IMR-90 (cell line): ENCODE data around the gene RBFOX2. TPM values are rescaled to one million over a fixed set of nuclear protein-coding genes. Genes with fewer than 3 reads are reported as not detected.

Experiments used
- ATAC-seq: fragments of 200-7000 bp; cut with Tn5 transposase; 2 replicates; pipeline ENCODE4 v1.9.1; 2020; ENCODE audit warnings: low read depth, mild to moderate bottlenecking, moderate library complexity
- BruUV-seq: library from RNA; stranded (reverse); fragments of 400-500 nt; replicated peaks from 2 replicates; lab custom pipeline; 2021; lab: Mats Ljungman, UMichigan
- CTCF ChIA-PET: fragments of 300-600 bp; formaldehyde crosslinking; extraction: SDS; loops from one replicate; lab custom pipeline; 2021; ENCODE audit warnings: antibody characterized with exemption; lab: Yijun Ruan, JAX
- POLR2A ChIA-PET: fragments of 300-600 bp; sonication (Branson Sonifier 250); formaldehyde crosslinking; loops from one replicate; lab custom pipeline; 2022; ENCODE audit warnings: antibody characterized with exemption; ENCODE audit not compliant: unreplicated experiment; lab: Charles Lee
- DNase-seq: peaks from one replicate; pipeline ENCODE4 v3.0.0; 2013
- H2AFZ ChIP-seq: replicated peaks from 2 replicates; pipeline ENCODE3; 2013; ENCODE audit warnings: low read length, mild to moderate bottlenecking; ENCODE audit not compliant: poor library complexity
- H2AK5ac ChIP-seq: 2 replicates; pipeline ENCODE4 v1.6.1; 2013; ENCODE audit warnings: low read depth, low read length, inconsistent platforms
- H2AK9ac ChIP-seq: replicated peaks from 2 replicates; pipeline ENCODE3; 2013; ENCODE audit warnings: mild to moderate bottlenecking, low read depth, low read length, moderate library complexity; ENCODE audit not compliant: poor library complexity
- H2BK120ac ChIP-seq: 2 replicates; pipeline ENCODE4 v1.6.1; 2013; ENCODE audit warnings: low read depth, low read length, inconsistent platforms
- H2BK15ac ChIP-seq: 3 replicates; pipeline ENCODE4 v1.6.1; 2013; ENCODE audit warnings: low read depth, low read length, inconsistent platforms
- H2BK20ac ChIP-seq: 2 replicates; pipeline ENCODE4 v1.6.1; 2013; ENCODE audit warnings: low read depth, mild to moderate bottlenecking, inconsistent platforms, low read length, moderate library complexity
- H2BK5ac ChIP-seq: 2 replicates; pipeline ENCODE4 v1.6.1; 2013; ENCODE audit warnings: mild to moderate bottlenecking, low read depth, low read length, inconsistent platforms; ENCODE audit not compliant: poor library complexity, severe bottlenecking
- H3K14ac ChIP-seq: replicated peaks from 2 replicates; pipeline ENCODE4 v1.6.1; 2013; ENCODE audit warnings: low read depth, low read length, inconsistent platforms
- H3K18ac ChIP-seq: 2 replicates; pipeline ENCODE4 v1.6.1; 2013; ENCODE audit warnings: low read depth, low read length, control low read depth
- H3K23ac ChIP-seq: 2 replicates; pipeline ENCODE4 v1.6.1; 2013; ENCODE audit warnings: low read depth, low read length, inconsistent platforms
- H3K27ac ChIP-seq: 2 replicates; pipeline ENCODE4 v1.5.1; 2013; ENCODE audit warnings: mild to moderate bottlenecking, control low read depth, low read length; ENCODE audit not compliant: insufficient read depth
- H3K27me3 ChIP-seq: 2 replicates; pipeline ENCODE4 v1.6.1; 2013; ENCODE audit warnings: low read length; ENCODE audit not compliant: control insufficient read depth, insufficient read depth
- H3K36me3 ChIP-seq: 2 replicates; pipeline ENCODE4 v1.6.1; 2013; ENCODE audit warnings: low read length, mixed read lengths; ENCODE audit not compliant: control insufficient read depth, insufficient read depth
- H3K4ac ChIP-seq: 2 replicates; pipeline ENCODE4 v1.6.1; 2013; ENCODE audit warnings: low read depth, low read length, inconsistent platforms
- H3K4me1 ChIP-seq: 2 replicates; pipeline ENCODE4 v1.6.1; 2013; ENCODE audit warnings: low read length, mixed read lengths; ENCODE audit not compliant: control insufficient read depth, insufficient read depth
- H3K4me2 ChIP-seq: 2 replicates; pipeline ENCODE4 v1.6.1; 2013; ENCODE audit warnings: low read depth, mild to moderate bottlenecking, control low read depth, low read length, moderate library complexity
- H3K4me3 ChIP-seq: 2 replicates; pipeline ENCODE4 v1.5.1; 2013; ENCODE audit warnings: low read depth, mild to moderate bottlenecking, control low read depth, low read length, moderate library complexity; ENCODE audit not compliant: insufficient read depth
- H3K56ac ChIP-seq: 2 replicates; pipeline ENCODE4 v1.6.1; 2013; ENCODE audit warnings: low read length, inconsistent platforms; ENCODE audit not compliant: insufficient read depth; ENCODE audit errors: extremely low read depth
- H3K79me1 ChIP-seq, 2 experiments: 2 replicates each; pipeline ENCODE4 v1.6.1; 2013; ENCODE audit warnings: low read length in 2 of 2, inconsistent platforms in 1 of 2, low read depth in 1 of 2
- H3K9ac ChIP-seq: 2 replicates; pipeline ENCODE4 v1.6.1; 2013; ENCODE audit warnings: low read depth, low read length, control low read depth
- H3K9me1 ChIP-seq: 2 replicates; pipeline ENCODE4 v1.6.1; 2013; ENCODE audit warnings: low read length, inconsistent platforms; ENCODE audit not compliant: insufficient read depth
- H3K9me3 ChIP-seq: 2 replicates; pipeline ENCODE4 v1.6.1; 2013; ENCODE audit warnings: low read length; ENCODE audit not compliant: control insufficient read depth, insufficient read depth
- H4K20me1 ChIP-seq: 2 replicates; pipeline ENCODE4 v1.6.1; 2013; ENCODE audit warnings: low read length, inconsistent platforms; ENCODE audit not compliant: insufficient read depth
- H4K5ac ChIP-seq: 2 replicates; pipeline ENCODE4 v1.6.1; 2013; ENCODE audit warnings: mild to moderate bottlenecking, low read depth, low read length, control low read depth
- H4K8ac ChIP-seq, 2 experiments: 2 replicates each; pipeline ENCODE4 v1.6.1; 2013; ENCODE audit warnings: low read depth in 2 of 2, low read length in 2 of 2, control low read depth in 1 of 2, inconsistent platforms in 1 of 2
- H4K91ac ChIP-seq: 2 replicates; pipeline ENCODE4 v1.6.1; 2013; ENCODE audit warnings: low read depth, low read length, inconsistent platforms; ENCODE audit not compliant: insufficient read depth
- BHLHE40 ChIP-seq: fragments of 150-350 bp; IDR thresholded peaks from 2 replicates; pipeline ENCODE4 v1.6.1; 2016; ENCODE audit warnings: mild to moderate bottlenecking, low read depth, low read length
- CHD1 ChIP-seq: IDR thresholded peaks from 2 replicates; pipeline ENCODE4 v1.6.1; 2012; ENCODE audit warnings: low read depth, low read length, improper control_type of control experiment
- FOS ChIP-seq: fragments of 150-350 bp; IDR thresholded peaks from 2 replicates; pipeline ENCODE4 v1.6.1; 2016; ENCODE audit warnings: low read depth, low read length
- MAFK ChIP-seq: IDR thresholded peaks from 2 replicates; pipeline ENCODE4 v1.6.1; 2012; ENCODE audit warnings: low read depth, low read length, improper control_type of control experiment
- RAD21 ChIP-seq: IDR thresholded peaks from 2 replicates; pipeline ENCODE4 v1.6.1; 2012; ENCODE audit warnings: low read length, improper control_type of control experiment
- RCOR1 ChIP-seq: IDR thresholded peaks from 2 replicates; pipeline ENCODE4 v1.6.1; 2012; ENCODE audit warnings: mild to moderate bottlenecking, low read length, improper control_type of control experiment; ENCODE audit not compliant: insufficient replicate concordance
- RFX5 ChIP-seq: IDR thresholded peaks from 2 replicates; pipeline ENCODE4 v1.8.0; 2012; ENCODE audit warnings: low read depth, mild to moderate bottlenecking, low read length, moderate library complexity
- SMC3 ChIP-seq: fragments of 150-350 bp; IDR thresholded peaks from 2 replicates; pipeline ENCODE4 v1.6.1; 2016; ENCODE audit warnings: low read depth, mild to moderate bottlenecking, antibody characterized with exemption, low read length, moderate library complexity
- WGBS, 2 experiments: methylation state at CpG; one replicate each; pipeline versions ENCODE4 v1.1.5 to v1.1.7; 2013; ENCODE audit warnings: missing lambda C conversion rate in 2 of 2; ENCODE audit not compliant: insufficient read length in 1 of 2; ENCODE audit errors: extremely low coverage in 2 of 2; 5-methylcytosine and 5-hydroxymethylcytosine counted together
- dilution Hi-C: fragments of 300-500 bp; cut with HindIII; formaldehyde crosslinking; loops from one replicate; pipeline ENCODE4 v1.14.3; 2018; ENCODE audit warnings: low sequenced_read_pairs; ENCODE audit not compliant: unreplicated experiment
- in situ Hi-C: fragments of 300-500 bp; cut with MboI; formaldehyde crosslinking; loops from 3 replicates; pipeline ENCODE4 v1.14.3; 2019; ENCODE audit warnings: low sequenced_read_pairs, inconsistent platforms, mixed read lengths
- intact Hi-C: fragments of 100-400 bp; cut with micrococcal nuclease; formaldehyde crosslinking; loops from 2 replicates; pipeline ENCODE4 v1.10.0; 2022
- polyA plus RNA-seq, 3 experiments: library from polyadenylated mRNA; depleted of rRNA; stranded (reverse); fragments of >200 nt; gene quantifications; 2 replicates each; pipeline ENCODE4 v1.2.3, GENCODE V29; 2012; ENCODE audit warnings: low replicate concordance in 1 of 3
- total RNA-seq: library from RNA; depleted of rRNA; stranded (reverse); fragments of >200 nt; gene quantifications from 2 replicates; pipeline ENCODE4 v1.2.3, GENCODE V29; 2012
- TF ChIP-seq, protein P1 (sequence below): fragments of 150-350 bp; IDR thresholded peaks from 2 replicates; pipeline ENCODE4 v1.6.1; 2016; ENCODE audit warnings: low read depth, mild to moderate bottlenecking, low read length, moderate library complexity, borderline replicate concordance
- TF ChIP-seq, protein P2 (sequence below): fragments of 150-350 bp; IDR thresholded peaks from 2 replicates; pipeline ENCODE4 v1.6.1; 2017; ENCODE audit warnings: mild to moderate bottlenecking, antibody characterized with exemption, low read length, low read depth

RBFOX2 gene
- total and polyA plus RNA-seq, 2 of the 4 experiments (the other 2 are of a cell fraction) = 146 to 178 TPM

DNA sequence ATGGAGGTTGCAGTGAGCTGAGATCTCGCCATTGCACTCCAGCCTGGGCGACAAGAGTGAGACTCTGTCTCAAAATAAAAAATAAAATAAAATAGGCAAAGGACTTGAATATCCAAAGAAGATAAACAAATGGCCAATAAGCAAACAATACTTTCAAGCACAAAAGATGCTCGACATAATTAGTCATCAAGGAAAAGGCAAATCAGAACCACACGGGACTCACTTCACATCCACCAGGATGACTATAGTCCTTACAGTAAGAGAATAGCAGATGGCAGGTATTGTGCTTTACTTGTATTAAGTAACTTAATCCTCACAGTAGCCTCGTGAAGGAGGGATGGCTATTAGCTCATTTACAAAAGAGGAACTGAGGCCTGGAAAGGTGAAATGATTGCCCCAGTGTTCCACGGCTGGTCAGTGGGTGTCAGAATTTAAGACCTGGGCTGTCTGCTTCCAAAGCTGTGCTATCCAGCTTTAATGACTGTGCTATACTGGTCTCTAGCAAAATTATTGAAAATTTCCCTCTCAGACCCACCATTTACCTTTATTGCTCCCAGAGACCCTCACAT, 40.2 kb upstream of the RBFOX2 start:
- Histone ChIP-seq H3K4me2 (no peak overlapping the region), H2BK15ac (no peak overlapping the region), H2BK20ac (no peak overlapping the region), H3K9me1 (peaks cover 8% of the 10 kb centered on the region), H3K4ac (no peak overlapping the region), H4K20me1 (no peaks in the 10 kb centered on the region), H3K4me3 (no peak overlapping the region), H4K5ac (no peak overlapping the region), H4K8ac (no peak overlapping the region), H4K91ac (no peak overlapping the region), H3K9me3 (no peaks in the 10 kb centered on the region), H3K4me1 (peaks cover 5% of the 10 kb centered on the region), H3K56ac (no peak overlapping the region), H3K9ac (no peak overlapping the region), H3K18ac (no peak overlapping the region), H2AFZ (no peak overlapping the region), H3K14ac (no peak overlapping the region), H3K27me3 (no peaks in the 10 kb centered on the region), H2AK5ac (no peak overlapping the region), H3K36me3 (no peaks in the 10 kb centered on the region), H2AK9ac (no peak overlapping the region), H3K79me1 (peaks cover 0 to 13% of the 10 kb centered on the region in 2 experiments; a peak in 2 of 4 replicates), H3K23ac (no peak overlapping the region), H2BK120ac (no peak overlapping the region), H2BK5ac (no peak overlapping the region), H3K27ac (no peak overlapping the region)
- dilution Hi-C loops (no loop called here), in situ Hi-C loops (no loop called here), intact Hi-C loops (no loop called here)
- ChIA-PET CTCF (interaction anchor here (0.9 kb wide), 1 partner anchor 98 kb away, joined by 3 read pairs; no protein-coding TSS in a partner anchor), POLR2A (no interaction called here)
- no peak for ATAC-seq
- BruUV-seq = no TSS peak
- 60% methylated on average over 1 of the region's 6 CpGs; no CpG with 5 or more reads in 1 of the 2 experiments for WGBS, 2 experiments
- TF ChIP-seq BHLHE40 (no peak), RFX5 (no peak), MAFK (no peak), SMC3 (no peak), CHD1 (no peak), RCOR1 (no peak), RAD21 (no peak), FOS (no peak)
- TF ChIP-seq, protein P1, sequence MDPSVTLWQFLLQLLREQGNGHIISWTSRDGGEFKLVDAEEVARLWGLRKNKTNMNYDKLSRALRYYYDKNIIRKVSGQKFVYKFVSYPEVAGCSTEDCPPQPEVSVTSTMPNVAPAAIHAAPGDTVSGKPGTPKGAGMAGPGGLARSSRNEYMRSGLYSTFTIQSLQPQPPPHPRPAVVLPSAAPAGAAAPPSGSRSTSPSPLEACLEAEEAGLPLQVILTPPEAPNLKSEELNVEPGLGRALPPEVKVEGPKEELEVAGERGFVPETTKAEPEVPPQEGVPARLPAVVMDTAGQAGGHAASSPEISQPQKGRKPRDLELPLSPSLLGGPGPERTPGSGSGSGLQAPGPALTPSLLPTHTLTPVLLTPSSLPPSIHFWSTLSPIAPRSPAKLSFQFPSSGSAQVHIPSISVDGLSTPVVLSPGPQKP = no peak
- TF ChIP-seq, protein P2, sequence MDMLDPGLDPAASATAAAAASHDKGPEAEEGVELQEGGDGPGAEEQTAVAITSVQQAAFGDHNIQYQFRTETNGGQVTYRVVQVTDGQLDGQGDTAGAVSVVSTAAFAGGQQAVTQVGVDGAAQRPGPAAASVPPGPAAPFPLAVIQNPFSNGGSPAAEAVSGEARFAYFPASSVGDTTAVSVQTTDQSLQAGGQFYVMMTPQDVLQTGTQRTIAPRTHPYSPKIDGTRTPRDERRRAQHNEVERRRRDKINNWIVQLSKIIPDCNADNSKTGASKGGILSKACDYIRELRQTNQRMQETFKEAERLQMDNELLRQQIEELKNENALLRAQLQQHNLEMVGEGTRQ = no peak
- peak; percentile 29 for DNase-seq
